GM18868 (cell line): ENCODE results near the gene CARM1.
A peak's percentile ranks its signal among the peaks of the same experiment; 100 is the strongest.
"Not testable (repeated sequence)": the region's sequence is repeated elsewhere in the genome, so short reads cannot be mapped to it uniquely, and the experiment has no call there.

Experiments used
- ATAC-seq: cut with Tn5 transposase; IDR thresholded peaks from one replicate; pipeline ENCODE4 v1.9.1; 2021; ENCODE audit warnings: mild to moderate bottlenecking, moderate library complexity; ENCODE audit not compliant: unreplicated experiment

CARM1 gene

DNA sequence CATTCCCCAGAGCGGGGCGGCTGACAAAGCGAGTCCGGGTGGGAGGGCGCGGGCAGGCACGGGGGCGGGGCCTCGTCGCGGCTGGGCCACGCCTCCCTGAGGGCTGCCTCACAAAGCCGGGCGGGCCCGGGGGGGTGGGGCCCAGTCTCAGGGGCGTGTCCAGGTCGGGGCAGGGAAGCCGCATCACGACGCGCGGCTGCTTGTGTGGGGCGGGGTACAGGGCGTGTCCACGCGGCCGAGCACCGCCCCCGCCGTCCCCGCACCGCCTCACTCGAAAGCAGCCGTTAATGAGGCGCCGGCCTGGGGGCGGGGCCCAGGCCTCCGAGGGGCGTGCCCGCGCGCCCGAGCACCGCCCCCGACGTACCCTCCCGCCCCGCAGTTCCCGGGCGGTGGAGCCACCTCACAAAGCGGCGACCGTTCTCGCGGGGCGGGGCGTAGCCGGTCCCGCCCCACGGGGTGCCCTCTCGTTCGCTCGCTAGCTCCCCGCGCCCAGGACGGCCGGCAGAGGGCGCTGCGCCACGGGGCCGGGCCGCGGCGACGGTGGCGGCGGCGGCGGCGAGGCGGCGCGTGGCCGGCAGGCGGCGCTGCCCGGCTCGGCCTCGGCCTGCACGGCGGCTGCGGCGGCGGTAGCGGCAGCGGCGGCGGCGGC, at the start of gene CARM1:
Gene CARM1, plus strand, starts transcription at position 599 of the 649 bp plus-strand sequence. CDS start 150 bp downstream, outside the sequence.
- peak; percentile 74 for ATAC-seq

DNA sequence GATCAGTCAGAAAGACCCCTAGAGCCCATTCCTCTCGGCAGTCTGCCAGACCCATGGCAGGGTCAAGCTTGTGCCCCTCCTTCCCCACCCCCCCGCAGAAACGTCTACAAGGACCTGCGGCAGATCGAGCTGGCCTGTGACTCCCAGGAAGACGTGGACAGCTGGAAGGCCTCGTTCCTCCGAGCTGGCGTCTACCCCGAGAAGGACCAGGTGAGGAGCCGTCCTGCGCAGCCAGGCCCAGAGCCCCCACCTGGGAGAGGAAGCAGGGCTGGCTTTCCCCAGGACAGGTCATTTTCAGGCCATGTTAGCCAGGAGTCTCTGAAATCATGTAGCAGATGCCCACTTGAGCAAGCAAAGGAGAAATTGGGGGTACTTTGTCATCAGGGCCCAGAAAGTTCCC, 47.7 kb upstream of the CARM1 start:
- ATAC-seq: no peak

GRCh38 chr19:10826231-10826630, 45.1 kb upstream of the CARM1 start:
- no peak for ATAC-seq

DNA sequence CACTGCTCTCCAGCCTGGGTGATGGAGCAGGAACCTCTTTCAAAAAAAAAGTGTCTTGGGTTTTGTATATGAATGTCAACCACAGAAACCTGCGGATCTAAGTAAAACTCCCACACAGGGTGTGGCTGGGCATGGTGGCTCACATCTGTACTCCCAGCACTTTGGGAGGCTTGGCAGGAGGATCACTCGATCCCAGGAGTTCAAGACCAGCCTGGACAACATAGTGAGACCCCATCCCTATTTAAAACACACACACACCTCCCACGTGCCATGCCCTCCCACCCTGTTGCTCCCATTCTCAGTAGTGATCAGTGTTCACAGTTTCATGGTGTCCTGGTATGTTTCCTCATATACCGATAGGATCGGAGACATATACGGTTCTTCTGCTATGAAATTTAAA, 44.5 kb upstream of the CARM1 start:
- no peak for ATAC-seq

DNA sequence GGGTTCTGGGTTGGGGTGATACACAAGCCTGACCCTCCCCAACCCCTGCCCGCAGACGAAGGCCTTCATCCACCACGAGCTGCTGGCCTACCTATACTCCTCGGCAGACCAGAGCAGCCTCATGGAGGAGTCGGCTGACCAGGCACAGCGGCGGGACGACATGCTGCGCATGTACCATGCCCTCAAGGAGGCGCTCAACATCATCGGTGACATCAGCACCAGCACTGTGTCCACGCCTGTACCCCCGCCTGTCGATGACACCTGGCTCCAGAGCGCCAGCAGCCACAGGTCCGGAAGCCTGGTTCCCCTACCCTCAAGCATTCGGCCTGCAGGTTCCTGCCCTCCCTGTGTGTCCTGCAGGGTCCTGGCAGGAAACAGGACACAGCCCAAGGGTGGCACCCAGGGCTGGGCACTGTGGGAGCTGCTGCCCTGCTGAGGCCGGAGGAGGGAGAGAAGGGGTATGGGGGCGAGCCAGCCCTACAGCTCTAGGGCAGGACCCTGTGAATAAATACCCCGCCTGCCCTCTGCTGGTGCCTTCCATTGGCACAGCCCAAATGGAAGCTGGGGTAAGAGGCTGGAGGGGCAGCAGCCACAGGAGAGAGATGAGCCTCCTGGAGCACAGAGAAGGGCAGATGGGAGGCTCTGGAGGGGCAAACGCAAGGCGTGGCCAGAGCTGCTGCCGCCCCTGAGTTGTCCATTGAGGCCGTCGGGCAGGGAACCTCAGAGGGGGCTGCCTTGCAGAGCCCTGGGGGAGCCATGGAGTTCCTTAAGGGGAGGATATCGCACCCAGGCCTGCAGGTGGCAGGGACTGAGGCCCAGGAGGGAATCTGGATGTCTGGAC, 42.2 kb upstream of the CARM1 start:
- ATAC-seq: no peak

DNA sequence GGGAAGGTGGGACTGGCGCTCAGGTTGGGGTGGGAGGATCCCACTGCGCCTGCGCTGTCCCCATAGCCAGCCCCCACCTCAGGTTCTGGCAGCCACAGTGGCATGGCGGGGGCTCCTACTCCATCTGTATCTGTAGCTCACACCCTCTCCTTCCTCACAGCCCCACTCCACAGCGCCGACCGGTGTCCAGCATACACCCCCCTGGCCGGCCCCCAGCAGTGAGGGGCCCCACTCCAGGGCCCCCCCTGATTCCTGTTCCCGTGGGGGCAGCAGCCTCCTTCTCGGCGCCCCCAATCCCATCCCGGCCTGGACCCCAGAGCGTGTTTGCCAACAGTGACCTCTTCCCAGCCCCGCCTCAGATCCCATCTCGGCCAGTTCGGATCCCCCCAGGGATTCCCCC, 41.4 kb upstream of the CARM1 start:
- no peak for ATAC-seq

DNA sequence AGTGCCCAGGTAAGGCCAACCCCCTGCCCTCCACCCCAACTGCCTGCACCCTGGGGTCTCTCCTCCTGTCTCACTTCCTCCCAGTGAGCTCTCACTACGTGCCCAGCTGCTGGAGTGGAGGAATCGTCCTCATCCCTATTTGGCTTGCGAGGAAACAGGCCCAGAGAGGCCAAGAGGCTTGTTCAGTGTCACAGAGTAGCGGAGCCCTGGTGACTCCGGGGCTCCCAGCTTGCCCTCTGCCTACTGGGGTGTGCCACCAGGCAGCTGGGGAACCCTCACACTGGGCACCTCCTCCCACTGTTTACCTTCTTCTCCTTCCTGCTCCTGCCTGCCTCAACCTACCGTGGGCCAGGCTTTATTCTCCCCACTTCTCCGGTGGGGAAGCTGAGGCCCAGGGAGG, 41.0 kb upstream of the CARM1 start:
- ATAC-seq: no peak

GRCh38 chr19:10830931-10831779, 40.2 kb upstream of the CARM1 start:
- no peak for ATAC-seq

- no peak for ATAC-seq
Observed at GRCh38 chr19:10831987-10832938, 39.1 kb upstream of the CARM1 start.

GRCh38 chr19:10832939-10833296, 38.4 kb upstream of the CARM1 start:
- ATAC-seq: no peak

GRCh38 chr19:10835089-10835753, 36.1 kb upstream of the CARM1 start:
- no peak for ATAC-seq

DNA sequence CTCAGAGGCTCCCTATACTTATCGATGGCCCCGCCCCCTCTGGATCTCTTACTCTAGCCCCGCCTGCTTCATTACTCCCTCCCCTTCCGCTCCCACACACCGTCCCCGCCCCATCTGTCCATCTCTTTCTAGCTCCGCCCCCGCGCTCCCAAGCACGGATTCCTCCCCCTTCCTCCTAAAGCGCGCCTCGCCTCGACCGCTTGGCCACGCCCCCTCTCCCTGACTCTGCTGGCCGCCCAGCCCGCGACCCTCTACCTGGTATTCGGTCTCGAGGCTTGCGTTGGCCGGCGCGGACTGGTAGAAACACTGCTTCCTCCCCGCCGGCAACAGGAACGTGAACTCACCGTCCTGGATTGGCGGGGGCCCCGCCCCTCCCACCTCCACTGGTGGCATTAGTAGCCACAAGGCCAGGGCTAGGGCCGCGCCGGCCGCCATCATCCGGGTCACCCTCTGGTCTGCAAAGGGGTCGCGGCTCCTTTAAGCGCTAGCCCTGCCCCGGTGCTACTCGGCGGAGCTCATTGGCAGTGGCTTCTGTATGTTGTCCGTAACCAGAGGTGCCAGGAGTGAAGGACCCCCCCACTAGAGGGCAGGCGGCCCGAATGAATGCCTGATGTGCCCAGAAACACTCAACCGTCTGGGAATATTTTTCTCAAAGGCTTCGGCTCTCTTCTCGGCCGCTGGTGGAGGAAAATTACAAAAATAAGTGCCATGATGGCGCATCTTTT, 35.4 kb upstream of the CARM1 start, which contains the start of gene TMED1:
Gene TMED1, minus strand, starts transcription at position 459 of the 725 bp plus-strand sequence. Its CDS starts 21 bp downstream, at position 438.
- peak; percentile 79 for ATAC-seq

DNA sequence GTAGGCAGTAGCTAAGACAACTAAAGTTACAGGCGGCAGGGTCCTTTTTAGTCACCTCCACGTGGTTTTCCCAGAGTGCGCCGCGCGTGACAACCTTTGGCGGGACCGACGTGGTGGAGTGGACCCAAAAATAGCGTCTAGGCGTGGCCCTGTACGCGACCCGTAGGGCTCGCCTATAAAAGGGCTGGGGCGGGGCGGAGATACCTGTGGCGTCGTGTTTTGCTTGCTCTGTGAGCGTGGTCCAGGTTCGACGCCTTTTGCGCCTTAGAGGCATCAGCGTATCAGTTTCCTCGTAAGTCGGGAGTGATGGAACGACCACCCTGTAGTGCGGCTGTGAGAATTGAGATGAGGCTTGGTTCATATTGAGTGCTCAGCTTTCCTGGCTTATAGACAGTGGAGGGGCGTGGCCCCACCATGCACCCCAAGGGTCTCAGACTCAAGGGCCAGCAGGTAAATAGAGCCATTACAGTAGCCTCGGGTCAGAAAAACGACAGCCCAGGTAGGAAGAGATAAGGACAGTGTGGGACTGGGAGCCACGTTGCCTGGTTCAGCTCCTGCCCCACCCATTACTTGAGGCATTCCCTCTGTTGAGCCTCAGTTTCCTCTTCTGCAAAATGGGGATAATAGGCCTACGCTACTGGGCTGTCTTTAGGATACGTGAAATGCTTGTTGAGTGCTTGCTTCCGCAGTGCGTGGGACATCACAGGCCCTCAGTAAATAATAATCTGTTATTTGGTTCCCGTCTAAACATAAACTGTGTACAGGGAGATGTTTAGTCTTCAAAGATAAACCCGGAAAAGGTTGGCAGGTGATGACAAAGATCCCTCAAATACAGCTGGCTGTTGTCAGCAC, 34.6 kb upstream of the CARM1 start:
- peak; percentile 16 for ATAC-seq

DNA sequence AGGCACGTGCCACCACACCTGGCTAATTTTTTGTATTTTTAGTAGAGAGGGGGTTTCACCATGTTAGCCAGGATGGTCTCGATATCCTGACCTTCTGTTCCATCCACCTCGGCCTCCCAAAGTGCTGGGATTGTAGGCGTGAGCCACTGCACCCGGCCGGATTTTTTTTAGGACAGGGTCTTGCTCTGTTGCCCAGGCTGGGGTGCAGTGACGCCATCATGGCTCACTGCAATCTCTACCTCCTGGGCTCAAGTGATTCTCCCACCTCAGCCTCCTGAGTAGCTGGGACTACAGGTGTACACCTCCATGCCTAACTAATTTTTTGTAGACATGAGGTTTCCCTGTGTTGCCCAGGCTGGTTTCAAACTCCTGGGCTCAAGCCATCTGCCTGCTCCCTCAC, 33.7 kb upstream of the CARM1 start:
- not testable (repeated sequence) for ATAC-seq

GRCh38 chr19:10838377-10838776, 33.0 kb upstream of the CARM1 start:
- no peak for ATAC-seq

DNA sequence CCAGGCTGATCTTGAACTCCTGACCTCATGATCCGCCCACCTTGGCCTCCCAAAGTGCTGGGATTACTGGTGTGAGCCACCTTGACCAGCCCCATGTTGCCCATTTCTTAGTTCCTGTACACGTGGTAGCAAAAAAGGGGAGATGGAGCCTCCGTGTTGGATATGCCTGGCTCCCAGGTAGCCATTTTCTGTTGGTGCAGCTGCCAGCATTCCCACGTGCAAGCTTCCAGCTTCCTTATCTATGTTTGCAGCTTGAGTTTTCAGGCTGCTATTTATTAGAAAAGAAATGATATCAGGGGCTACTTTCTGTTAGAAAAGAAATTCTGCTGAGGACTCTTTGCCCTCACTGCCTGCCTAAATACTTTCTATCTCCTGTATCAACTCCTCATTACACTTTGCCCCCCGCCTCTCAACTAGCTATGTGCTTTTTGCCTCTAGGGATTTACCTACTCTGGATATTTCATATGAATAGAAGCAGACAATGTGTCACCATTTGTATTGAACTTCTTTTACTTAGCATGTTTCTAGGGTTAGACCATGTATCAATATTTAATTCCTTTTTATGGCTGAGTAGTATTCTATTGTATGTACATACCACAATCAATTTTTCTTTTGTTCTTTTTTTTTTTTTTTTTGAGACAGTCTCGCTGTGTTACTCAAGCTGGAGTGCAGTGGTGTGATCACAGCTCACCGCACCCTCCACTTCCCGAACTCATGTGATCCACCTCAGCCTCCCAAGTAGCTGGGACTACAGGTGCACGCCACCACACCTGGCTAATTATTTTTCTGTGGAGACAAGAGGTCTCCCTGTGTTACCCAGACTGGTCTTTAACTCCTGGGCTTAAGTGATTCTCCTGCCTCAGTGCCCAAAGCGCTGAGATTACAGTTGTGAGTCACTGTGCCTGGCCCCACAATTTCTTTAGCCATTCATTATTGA, 32.0 kb upstream of the CARM1 start:
- no peak for ATAC-seq

DNA sequence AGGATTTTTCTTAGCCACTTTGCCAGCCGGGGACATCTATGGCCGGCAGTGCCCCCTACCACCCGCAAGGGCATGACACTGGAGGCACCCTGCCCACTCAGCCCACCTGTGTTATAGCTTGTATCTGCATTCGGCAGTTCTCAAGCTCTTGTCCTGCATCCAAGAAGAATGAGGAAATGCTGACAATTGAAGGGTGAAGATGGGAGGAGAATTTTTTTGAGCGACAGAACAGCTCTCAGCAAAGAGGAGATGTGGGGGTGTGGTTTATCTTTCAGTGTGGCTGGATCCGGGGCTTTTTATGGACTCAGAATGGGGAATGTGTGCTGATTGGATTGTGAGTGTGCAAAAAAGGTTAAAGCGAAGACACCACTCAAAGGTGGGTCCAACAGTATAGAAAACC, 28.6 kb upstream of the CARM1 start:
- ATAC-seq: no peak
